Caco-2 (cell line): ENCODE measurements around the gene PDE4D. TPM values are rescaled to one million over a fixed set of nuclear protein-coding genes. Genes with fewer than 3 reads are reported as not detected.
"Not testable (repeated sequence)": the region's sequence is repeated elsewhere in the genome, so short reads cannot be mapped to it uniquely, and the experiment has no call there.

Experiments
- BruUV-seq: library from RNA; stranded (reverse); fragments of 400-500 nt; replicated peaks from 2 replicates; lab custom pipeline; 2021; lab: Mats Ljungman, UMichigan
- CTCF ChIA-PET: fragments of 300-600 bp; sonication (Branson Sonifier 250); formaldehyde crosslinking; loops from one replicate; lab custom pipeline; 2022; ENCODE audit warnings: antibody characterized with exemption; lab: Charles Lee
- POLR2A ChIA-PET: fragments of 300-600 bp; sonication (Branson Sonifier 250); formaldehyde crosslinking; loops from one replicate; lab custom pipeline; 2022; ENCODE audit warnings: antibody characterized with exemption; lab: Charles Lee
- DNase-seq, 2 experiments: peaks; one replicate each; pipeline versions ENCODE4 v3.0.0 to v3.0.0-alpha.2; 2020 to 2022
- H3K27me3 ChIP-seq: replicated peaks from 2 replicates; pipeline ENCODE4 v1.6.0; 2011; ENCODE audit warnings: low read length; ENCODE audit not compliant: control insufficient read depth, insufficient read depth
- H3K36me3 ChIP-seq: 2 replicates; pipeline ENCODE4 v1.5.1; 2011; ENCODE audit warnings: low read length; ENCODE audit not compliant: control insufficient read depth, insufficient read depth
- H3K4me1 ChIP-seq: fragments of 250-450 bp; sonication (Bioruptor Pico); 2 replicates; pipeline ENCODE4 v1.5.1; 2020; ENCODE audit warnings: mild to moderate bottlenecking
- H3K4me3 ChIP-seq: 2 replicates; pipeline ENCODE4 v1.5.1; 2011; ENCODE audit warnings: low read depth, mild to moderate bottlenecking, control low read depth, low read length
- H3K9me3 ChIP-seq: fragments of 250-450 bp; sonication (Bioruptor Pico); 2 replicates; pipeline ENCODE4 v1.5.1; 2020; ENCODE audit warnings: mild to moderate bottlenecking, moderate library complexity
- H3K27ac Mint-ChIP-seq: one replicate; pipeline ENCODE4 v1.8.0; 2022; ENCODE audit warnings: mixed read lengths; ENCODE audit not compliant: unreplicated experiment
- H3K27me3 Mint-ChIP-seq: one replicate; pipeline ENCODE4 v1.8.0; 2022; ENCODE audit warnings: mixed read lengths; ENCODE audit not compliant: insufficient read depth, unreplicated experiment
- H3K36me3 Mint-ChIP-seq: one replicate; pipeline ENCODE4 v1.8.0; 2022; ENCODE audit warnings: mild to moderate bottlenecking, mixed read lengths; ENCODE audit not compliant: insufficient read depth, unreplicated experiment
- H3K4me1 Mint-ChIP-seq: one replicate; pipeline ENCODE4 v1.8.0; 2022; ENCODE audit warnings: low read depth, mixed read lengths; ENCODE audit not compliant: unreplicated experiment
- H3K4me3 Mint-ChIP-seq: one replicate; pipeline ENCODE4 v1.8.0; 2022; ENCODE audit warnings: mild to moderate bottlenecking, moderate library complexity, mixed read lengths; ENCODE audit not compliant: unreplicated experiment
- H3K9me3 Mint-ChIP-seq: one replicate; pipeline ENCODE4 v1.8.0; 2022; ENCODE audit warnings: mixed read lengths; ENCODE audit not compliant: unreplicated experiment
- CTCF ChIP-seq, 2 experiments: fragments of 200-600 bp in 1 of 2; IDR thresholded peaks; 1 replicate in 1 of 2; 2 replicates in 1 of 2; pipeline versions ENCODE4 v1.5.1 to v1.8.0; 2011 to 2022; ENCODE audit warnings: antibody characterized with exemption in 1 of 2, control low read depth in 1 of 2, inconsistent platforms in 1 of 2, low read depth in 1 of 2, low read length in 1 of 2, mild to moderate bottlenecking in 1 of 2, moderate library complexity in 1 of 2; ENCODE audit not compliant: insufficient read depth in 1 of 2, severe bottlenecking in 1 of 2, unreplicated experiment in 1 of 2
- intact Hi-C: fragments of 100-400 bp; cut with micrococcal nuclease; formaldehyde crosslinking; loops from one replicate; pipeline ENCODE4 v1.10.0; 2022; ENCODE audit not compliant: unreplicated experiment
- total RNA-seq: library from RNA; stranded (reverse); gene quantifications from 2 replicates; pipeline ENCODE4 v1.2.3, GENCODE V29; 2022

Gene PDE4D
- total RNA-seq, 1 experiment from 2014 or later: 89.8 TPM

- H3K27me3 ChIP-seq: no peaks in the 10 kb centered on the region
- Mint-ChIP-seq H3K4me1 (no peaks in the 10 kb centered on the region), H3K27ac (no peak overlapping the region), H3K9me3 (no peaks in the 10 kb centered on the region), H3K27me3 (peaks cover 6% of the 10 kb centered on the region), H3K4me3 (no peak overlapping the region), H3K36me3 (no peaks in the 10 kb centered on the region)
- ChIA-PET CTCF (no interaction called here), POLR2A (no interaction called here)
- no peak for TF ChIP-seq CTCF (IDR thresholded peaks at IDR 0.05; ENCODE audit: insufficient read depth in 1 of 2, low read depth in 1 of 2, low read length in 1 of 2, severe bottlenecking in 1 of 2, unreplicated experiment in 1 of 2)
- H3K36me3 ChIP-seq: no peaks in the 10 kb centered on the region; the same call in 1 of the 2 replicates
- no peaks in the 10 kb centered on the region for H3K9me3 ChIP-seq
- no peak for DNase-seq
- intact Hi-C loops: no loop called here
- no peaks in the 10 kb centered on the region for H3K4me1 ChIP-seq
- no peak overlapping the region for H3K4me3 ChIP-seq
- no TSS peak for BruUV-seq
Measured at GRCh38 chr5:59749782-59750520, 143.6 kb downstream of the PDE4D start.

GRCh38 chr5:59748036-59748663 is 145.4 kb downstream of the PDE4D start:
- H3K4me3 ChIP-seq, H3K27ac Mint-ChIP-seq, H3K4me3 Mint-ChIP-seq, H3K4me1 Mint-ChIP-seq, H3K27me3 Mint-ChIP-seq, H3K36me3 Mint-ChIP-seq, H3K9me3 Mint-ChIP-seq, CTCF ChIA-PET, H3K9me3 ChIP-seq, H3K4me1 ChIP-seq, POLR2A ChIA-PET, DNase-seq, intact Hi-C loops, H3K27me3 ChIP-seq, BruUV-seq, H3K36me3 ChIP-seq: not testable (repeated sequence)

GRCh38 chr5:59746241-59746765 is 147.2 kb downstream of the PDE4D start:
- H3K27ac Mint-ChIP-seq: no peak overlapping the region

More at GRCh38 chr5:59746241-59746765, 147.2 kb downstream of the PDE4D start:
- BruUV-seq: no TSS peak
- no peaks in the 10 kb centered on the region; the same call in 1 of the 2 replicates for H3K36me3 ChIP-seq
- CTCF ChIA-PET: no interaction called here
- H3K4me3 ChIP-seq: no peak overlapping the region
- no peak for TF ChIP-seq CTCF (IDR thresholded peaks at IDR 0.05; ENCODE audit: insufficient read depth in 1 of 2, low read depth in 1 of 2, low read length in 1 of 2, severe bottlenecking in 1 of 2, unreplicated experiment in 1 of 2)
- H3K4me1 ChIP-seq: no peaks in the 10 kb centered on the region
- POLR2A ChIA-PET: no interaction called here
- Mint-ChIP-seq H3K36me3 (no peaks in the 10 kb centered on the region), H3K4me3 (no peak overlapping the region), H3K4me1 (no peaks in the 10 kb centered on the region), H3K27me3 (peaks cover 6% of the 10 kb centered on the region), H3K9me3 (no peaks in the 10 kb centered on the region)
- intact Hi-C loops: no loop called here
- H3K9me3 ChIP-seq: no peaks in the 10 kb centered on the region
- no peak for DNase-seq
- no peaks in the 10 kb centered on the region for H3K27me3 ChIP-seq
